ENCODE results near the gene PLCH1. TPM values are rescaled to one million over a fixed set of nuclear protein-coding genes. Genes with fewer than 3 reads are reported as not detected.

PLCH1 gene
- total and polyA plus RNA-seq, 2 of the 8 experiments (the other 6 are each of a cell fraction or from before 2014, with no cell fraction given), result 5.8 to 17.2 TPM

GRCh38 chr3:155553326-155553725 lies 191.5 kb downstream of the PLCH1 start:
- Histone ChIP-seq H3K27me3 (replicated peaks in 1 of 4; ENCODE audit: control insufficient read depth in 3 of 4, extremely low read depth in 1 of 4, insufficient read depth in 3 of 4, low read length in 3 of 4) (no peaks in the 10 kb centered on the region), H3K79me2 (ENCODE audit: control insufficient read depth in 1 of 2, insufficient read depth in 2 of 2, low read length in 2 of 2) (no peaks in the 10 kb centered on the region), H3K9me3 (ENCODE audit: insufficient read depth in 2 of 2, low read depth in 1 of 2, low read length in 1 of 2) (no peaks in the 10 kb centered on the region), H2BK12ac (ENCODE audit: low read depth, low read length) (no peak overlapping the region), H3K4ac (replicated peaks; ENCODE audit: insufficient read length, low read depth, low read length) (no peak overlapping the region), H3K18ac (ENCODE audit: extremely low read depth, low read length) (no peak overlapping the region), H3K23ac (ENCODE audit: insufficient read length) (no peak overlapping the region), H3K4me1 (replicated peaks in 1 of 4; ENCODE audit: control insufficient read depth in 3 of 4, insufficient read depth in 4 of 4, low read length in 3 of 4) (no peaks in the 10 kb centered on the region), H3K79me1 (ENCODE audit: low read depth, low read length) (no peaks in the 10 kb centered on the region), H3K4me2 (ENCODE audit: insufficient read depth in 1 of 2, low read depth in 2 of 2, low read length in 2 of 2) (no peak overlapping the region), H4K91ac (replicated peaks; ENCODE audit: insufficient read length, low read length) (no peak overlapping the region), H2BK120ac (replicated peaks; ENCODE audit: low read depth, low read length) (no peak overlapping the region), H2BK20ac (ENCODE audit: low read length) (no peak overlapping the region), H3K23me2 (ENCODE audit: low read depth, low read length) (no peaks in the 10 kb centered on the region), H3K14ac (ENCODE audit: insufficient read length) (no peak overlapping the region), H3K56ac (replicated peaks; ENCODE audit: insufficient read length, low read depth, low read length) (no peak overlapping the region), H3K36me3 (ENCODE audit: control insufficient read depth in 2 of 4, insufficient read depth in 4 of 4, low read length in 3 of 4) (peaks cover 0 to 9% (median 1%) of the 10 kb centered on the region in 4 experiments; a peak in 4 of 8 replicates), H3K4me3 (ENCODE audit: extremely low read depth in 1 of 4, insufficient read depth in 2 of 4, low read depth in 3 of 4, low read length in 4 of 4) (no peak overlapping the region), H3K27ac (ENCODE audit: low read depth, low read length) (no peak overlapping the region), H4K5ac (ENCODE audit: insufficient read length, low read depth, low read length) (no peak overlapping the region), H4K8ac (ENCODE audit: extremely low read depth, insufficient read depth, low read length) (no peak overlapping the region), H2AK5ac (ENCODE audit: low read depth, low read length) (no peak overlapping the region), H2AFZ (ENCODE audit: low read length) (no peak overlapping the region), H4K20me1 (replicated peaks in 1 of 2; ENCODE audit: control insufficient read depth in 1 of 2, insufficient read depth in 2 of 2, low read length in 2 of 2) (no peaks in the 10 kb centered on the region), H2BK15ac (ENCODE audit: low read length) (no peak overlapping the region), H2BK5ac (ENCODE audit: low read depth, low read length) (no peak overlapping the region), H3K9ac (replicated peaks in 1 of 4; ENCODE audit: extremely low read depth in 1 of 4, low read depth in 3 of 4, low read length in 3 of 4) (no peak overlapping the region)
- FAIRE-seq (no peak), DNase-seq (ENCODE audit: low read depth in 1 of 2, low spot score in 2 of 2) (no peak)
- TF ChIP-seq FOSL1 (IDR thresholded peaks at IDR 0.05; ENCODE audit: insufficient read depth, low read depth, low read length) (no peak), TBP (IDR thresholded peaks at IDR 0.05; ENCODE audit: low read depth, low read length) (no peak), CBX8 (IDR thresholded peaks at IDR 0.05; ENCODE audit: borderline replicate concordance, low read depth, low read length) (no peak), TEAD4 (IDR thresholded peaks at IDR 0.05; ENCODE audit: low read depth, low read length) (no peak), SAP30 (IDR thresholded peaks at IDR 0.05; ENCODE audit: insufficient read depth, insufficient replicate concordance, low read length) (no peak), SUZ12 (IDR thresholded peaks at IDR 0.05; ENCODE audit: low read length) (no peak), CBX5 (IDR thresholded peaks at IDR 0.05; ENCODE audit: low read depth, low read length) (no peak), TAF1 (IDR thresholded peaks at IDR 0.05; ENCODE audit: low read depth, low read length) (no peak), JUND (IDR thresholded peaks at IDR 0.05; ENCODE audit: low read length) (no peak), KDM5A (IDR thresholded peaks at IDR 0.05; ENCODE audit: low read length) (no peak), SIX5 (IDR thresholded peaks at IDR 0.05; ENCODE audit: low read depth, low read length) (no peak), NRF1 (IDR thresholded peaks at IDR 0.05; ENCODE audit: low read depth, low read length) (no peak), EGR1 (IDR thresholded peaks at IDR 0.05; ENCODE audit: borderline replicate concordance, low read depth, low read length) (no peak), GABPA (IDR thresholded peaks at IDR 0.05; ENCODE audit: borderline replicate concordance, insufficient read depth, low read length) (no peak)
- ChIA-PET CTCF (ENCODE audit: partially characterized antibody) (interaction anchor here (1.0 to 1.6 kb wide), 2 partner anchors 29 to 151 kb away, joined by 3 read pairs; no protein-coding TSS in a partner anchor), POLR2A (ENCODE audit: partially characterized antibody) (no interaction called here)
- WGBS, 2 experiments (ENCODE audit: extremely low coverage in 1 of 2, insufficient coverage in 1 of 2, insufficient read length in 1 of 2, insufficient replicate concordance in 2 of 2, low coverage in 1 of 2, low lambda C conversion rate in 2 of 2, missing lambda C conversion rate in 1 of 2), result 78% methylated on average over 4 of the region's 4 CpGs; no CpG with 5 or more reads in 1 of the 2 experiments

Measured in H1 (cell line).